GM19025 (cell line): ENCODE results near the gene SLC6A12.
"Not testable (repeated sequence)": the region's sequence is repeated elsewhere in the genome, so short reads cannot be mapped to it uniquely, and the experiment has no call there.

ENCODE experiments used
- ATAC-seq: cut with Tn5 transposase; IDR thresholded peaks from one replicate; pipeline ENCODE4 v1.9.1; 2021; ENCODE audit warnings: mild to moderate bottlenecking, low read depth, moderate library complexity; ENCODE audit not compliant: unreplicated experiment

Gene SLC6A12

GRCh38 chr12:235967-236366 lies 22.0 kb upstream of the SLC6A12 start:
- ATAC-seq, result not testable (repeated sequence)

GRCh38 chr12:234891-235415 lies 21.0 kb upstream of the SLC6A12 start:
- ATAC-seq, result no peak

GRCh38 chr12:234019-234418 lies 20.1 kb upstream of the SLC6A12 start:
- no peak for ATAC-seq

GRCh38 chr12:233615-233968 lies 19.6 kb upstream of the SLC6A12 start:
- ATAC-seq, result no peak

GRCh38 chr12:232731-233614 lies 19.0 kb upstream of the SLC6A12 start:
- no peak for ATAC-seq

GRCh38 chr12:230925-231671 lies 17.1 kb upstream of the SLC6A12 start:
- ATAC-seq, result no peak

- ATAC-seq, result no peak
Measured at GRCh38 chr12:229441-230191, 15.7 kb upstream of the SLC6A12 start.

GRCh38 chr12:228846-229200 lies 14.9 kb upstream of the SLC6A12 start:
- no peak for ATAC-seq

- ATAC-seq, result no peak
Measured at GRCh38 chr12:227923-228845, 14.2 kb upstream of the SLC6A12 start.

GRCh38 chr12:227286-227915 lies 13.4 kb upstream of the SLC6A12 start:
- no peak for ATAC-seq

- no peak for ATAC-seq
Measured at GRCh38 chr12:226401-226800, 12.4 kb upstream of the SLC6A12 start.

GRCh38 chr12:225012-225411 lies 11.1 kb upstream of the SLC6A12 start:
- ATAC-seq, result no peak

- no peak for ATAC-seq
Measured at GRCh38 chr12:224330-224729, 10.4 kb upstream of the SLC6A12 start.

- no peak for ATAC-seq
Measured at GRCh38 chr12:223841-224240, 9.9 kb upstream of the SLC6A12 start.

- no peak for ATAC-seq
Measured at GRCh38 chr12:221736-222135, 7.8 kb upstream of the SLC6A12 start.

- no peak for ATAC-seq
Measured at GRCh38 chr12:220946-221550, 7.1 kb upstream of the SLC6A12 start.

GRCh38 chr12:220491-220890 lies 6.5 kb upstream of the SLC6A12 start:
- no peak for ATAC-seq

- ATAC-seq, result no peak
Measured at GRCh38 chr12:219891-220352, 6.0 kb upstream of the SLC6A12 start.
